HepG2 (cell line): Measurements from ENCODE around the gene POLR3E. TPM values are rescaled to one million over a fixed set of nuclear protein-coding genes. Genes with fewer than 3 reads are reported as not detected.

ENCODE experiments used
- ATAC-seq: fragments of 200-7000 bp; cut with Tn5 transposase; 3 replicates; pipeline ENCODE4 v1.9.1; 2020; ENCODE audit warnings: mild to moderate bottlenecking, moderate library complexity
- BruUV-seq: library from RNA; stranded (reverse); fragments of 400-500 nt; replicated peaks from 2 replicates; lab custom pipeline; 2021; lab: Mats Ljungman, UMichigan
- CTCF ChIA-PET: fragments of 300-600 bp; formaldehyde crosslinking; extraction: SDS; loops from one replicate; lab custom pipeline; 2021; ENCODE audit warnings: low total read pairs, inconsistent platforms, low intra/inter-chr PET ratio; lab: Yijun Ruan, JAX
- POLR2A ChIA-PET: fragments of 350-600 bp; sonication (Branson Sonifier 250); formaldehyde crosslinking; loops from one replicate; lab custom pipeline; 2020; ENCODE audit warnings: antibody characterized with exemption, inconsistent platforms; lab: Yijun Ruan, JAX
- DNase-seq: peaks from one replicate; pipeline ENCODE4 v3.0.0-alpha.2; 2015; ENCODE audit warnings: low spot score
- FAIRE-seq: peaks from 3 replicates; lab custom pipeline; 2011; peaks lifted over from hg19 to GRCh38; lab: Jason Lieb, UNC
- H2AFZ ChIP-seq: one replicate; pipeline ENCODE4 v1.6.1; 2011; ENCODE audit warnings: low read length, inconsistent platforms
- H3K27ac ChIP-seq: fragments of 300-600 bp; 3 replicates; pipeline ENCODE4 v1.8.0; 2011; ENCODE audit warnings: mixed run types, mild to moderate bottlenecking, mixed read lengths, low read length, inconsistent platforms; ENCODE audit not compliant: insufficient read depth; ENCODE audit errors: extremely low read length
- H3K27me3 ChIP-seq, 2 experiments: fragments of 200-600 bp in 1 of 2; 2 replicates in 1 of 2; 3 replicates in 1 of 2; pipeline versions ENCODE4 v1.6.0 to v1.8.0; 2011; ENCODE audit warnings: low read length in 2 of 2, mild to moderate bottlenecking in 2 of 2, moderate library complexity in 2 of 2, inconsistent platforms in 1 of 2; ENCODE audit not compliant: insufficient read depth in 2 of 2, control insufficient read depth in 1 of 2
- H3K36me3 ChIP-seq, 2 experiments: fragments of 200-600 bp in 1 of 2; replicated peaks in 1 of 2; 2 replicates in 1 of 2; 3 replicates in 1 of 2; pipeline versions ENCODE4 v1.5.1 to v1.8.0; 2011; ENCODE audit warnings: low read length in 2 of 2, inconsistent platforms in 1 of 2; ENCODE audit not compliant: insufficient read depth in 2 of 2, control insufficient read depth in 1 of 2
- H3K4me1 ChIP-seq: 2 replicates; pipeline ENCODE4 v1.5.1; 2012; ENCODE audit warnings: low read length, inconsistent platforms; ENCODE audit not compliant: insufficient read depth
- H3K4me2 ChIP-seq: 2 replicates; pipeline ENCODE4 v1.6.0; 2011; ENCODE audit warnings: low read depth, low read length, inconsistent platforms
- H3K4me3 ChIP-seq, 3 experiments: fragments of 200-600 bp in 1 of 3; sonication (generic), shearing (Covaris generic) in 1 of 3; replicated peaks in 1 of 3; 2 replicates each; pipeline ENCODE4 v1.5.1; 2011 to 2016; ENCODE audit warnings: low read length in 3 of 3, inconsistent platforms in 2 of 3, low read depth in 2 of 3, mild to moderate bottlenecking in 2 of 3, control low read depth in 1 of 3, mixed read lengths in 1 of 3; ENCODE audit not compliant: insufficient read depth in 1 of 3
- H3K79me2 ChIP-seq: one replicate; pipeline ENCODE4 v1.6.1; 2011; ENCODE audit warnings: low read length, inconsistent platforms; ENCODE audit not compliant: insufficient read depth
- H3K9ac ChIP-seq: 2 replicates; pipeline ENCODE4 v1.6.0; 2011; ENCODE audit warnings: mild to moderate bottlenecking, low read depth, low read length, inconsistent platforms; ENCODE audit not compliant: insufficient read depth
- H3K9me3 ChIP-seq: 2 replicates; pipeline ENCODE4 v1.5.1; 2012; ENCODE audit warnings: mild to moderate bottlenecking, low read length
- H4K20me1 ChIP-seq: 2 replicates; pipeline ENCODE4 v1.6.0; 2011; ENCODE audit warnings: inconsistent platforms, mild to moderate bottlenecking, low read length, moderate library complexity; ENCODE audit not compliant: insufficient read depth
- AKNA ChIP-seq: sonication (generic); formaldehyde crosslinking; IDR thresholded peaks from 2 replicates; pipeline ENCODE4 v1.4.0; 2020; ENCODE audit warnings: missing genetic modification reagents, borderline replicate concordance
- BCL3 ChIP-seq: sonication (generic); formaldehyde crosslinking; IDR thresholded peaks from 2 replicates; pipeline ENCODE4 v1.5.1; 2020; ENCODE audit warnings: mild to moderate bottlenecking, missing genetic modification reagents, moderate library complexity
- CREB1 ChIP-seq, 2 experiments: fragments of 450-650 bp in 1 of 2; IDR thresholded peaks; 2 replicates each; pipeline ENCODE4 v1.6.1; 2016 to 2017; ENCODE audit warnings: control low read depth in 1 of 2, mild to moderate bottlenecking in 1 of 2, missing compliant biosample characterization in 1 of 2, missing genetic modification characterization in 1 of 2
- ETV5 ChIP-seq: IDR thresholded peaks from 2 replicates; pipeline ENCODE4 v1.6.1; 2018; ENCODE audit warnings: missing biosample characterization, missing genetic modification reagents, inconsistent platforms, borderline replicate concordance
- HNRNPH1 ChIP-seq: fragments of 200-400 bp; formaldehyde crosslinking; optimal IDR thresholded peaks from 2 replicates; pipeline ENCODE3; 2017; ENCODE audit warnings: mild to moderate bottlenecking, low read depth, low read length
- HNRNPK ChIP-seq: fragments of 200-400 bp; formaldehyde crosslinking; IDR thresholded peaks from 2 replicates; pipeline ENCODE4 v1.6.1; 2018; ENCODE audit warnings: low read length, low read depth, moderate library complexity, mild to moderate bottlenecking; ENCODE audit not compliant: poor library complexity, severe bottlenecking
- MTF2 ChIP-seq: sonication (generic); formaldehyde crosslinking; IDR thresholded peaks from 2 replicates; pipeline ENCODE4 v1.5.0; 2020; ENCODE audit warnings: missing genetic modification reagents, borderline replicate concordance
- NR3C1 ChIP-seq: sonication (generic); formaldehyde crosslinking; IDR thresholded peaks from 2 replicates; pipeline ENCODE4 v1.4.0; 2020; ENCODE audit warnings: missing genetic modification reagents
- SOX6 ChIP-seq, 2 experiments: fragments of 450-650 bp in 1 of 2; sonication (generic) in 1 of 2; formaldehyde crosslinking in 1 of 2; IDR thresholded peaks; 2 replicates each; pipeline versions ENCODE4 v1.4.0 to v1.6.1; 2017 to 2020; ENCODE audit warnings: antibody characterized with exemption in 1 of 2, mild to moderate bottlenecking in 1 of 2, missing genetic modification reagents in 1 of 2
- SRF ChIP-seq: IDR thresholded peaks from 2 replicates; pipeline ENCODE4 v1.6.1; 2011; ENCODE audit warnings: mild to moderate bottlenecking, low read depth, low read length, moderate library complexity
- ZBTB38 ChIP-seq: sonication (generic); formaldehyde crosslinking; IDR thresholded peaks from 2 replicates; pipeline ENCODE4 v1.5.1; 2020; ENCODE audit warnings: mild to moderate bottlenecking, missing genetic modification reagents
- ZNF382 ChIP-seq: sonication (generic); formaldehyde crosslinking; IDR thresholded peaks from 2 replicates; pipeline ENCODE4 v1.5.0; 2020; ENCODE audit warnings: missing genetic modification reagents, mild to moderate bottlenecking, borderline replicate concordance
- ZNF605 ChIP-seq: sonication (generic); formaldehyde crosslinking; IDR thresholded peaks from 2 replicates; pipeline ENCODE4 v1.8.0; 2022; ENCODE audit warnings: mild to moderate bottlenecking, missing genetic modification reagents
- WGBS: methylation state at CpG from one replicate; pipeline ENCODE4 v1.1.6; 2017; ENCODE audit warnings: low lambda C conversion rate; 5-methylcytosine and 5-hydroxymethylcytosine counted together
- in situ Hi-C: cut with HindIII; loops from 2 replicates; pipeline ENCODE4 v1.10.0; 2017; ENCODE audit warnings: low pct_unique_long_range_greater_than_20kb; ENCODE audit not compliant: extremely low pct_ligation_motif_present
- intact Hi-C: fragments of 100-400 bp; cut with micrococcal nuclease; formaldehyde crosslinking; loops from one replicate; pipeline ENCODE4 v1.10.0; 2022; ENCODE audit not compliant: unreplicated experiment
- polyA plus RNA-seq, 8 experiments: library from polyadenylated mRNA; depleted of rRNA in 3 of 8; stranded (reverse) in 7 of 8; unstranded in 1 of 8; fragments of >200 nt; fragmentation: Illumina TruSeq in 4 of 8; extraction: Trizol in 4 of 8; gene quantifications; 2 replicates each; pipeline versions ENCODE4 v1.2.1 to v1.2.3, GENCODE V29; 2011 to 2016; ENCODE audit warnings: low read depth in 4 of 8, missing spikeins in 1 of 8, mixed read lengths in 1 of 8; ENCODE audit not compliant: insufficient read depth in 1 of 8
- total RNA-seq, 5 experiments: library from RNA; depleted of rRNA; stranded (reverse); fragments of >200 nt; fragmentation: Illumina TruSeq; extraction: Trizol; gene quantifications; 2 replicates each; pipeline ENCODE4 v1.2.3, GENCODE V29; 2016; ENCODE audit warnings: low read depth in 1 of 5

The POLR3E gene
- total and polyA plus RNA-seq, 2 of the 13 experiments (the other 11 are each of a cell fraction or from before 2014, with no cell fraction given): 135 to 262 TPM

GRCh38 chr16:22369221-22369811 lies 72.1 kb downstream of the POLR3E start:
- DNase-seq: peak; percentile 78
- POLR2A ChIA-PET: interaction anchor here (0.5 to 2.4 kb wide), 6 partner anchors 12 to 1469 kb away, joined by 3 to 22 read pairs (median 5); partner anchors contain the start of genes DCUN1D3 and LYRM1
- FAIRE-seq: no peak
- Histone ChIP-seq H3K4me3 (peak overlapping the region in 2 of 3 experiments; percentile 3 to 30; a peak in 3 of 6 replicates), H4K20me1 (peaks cover 49% of the 10 kb centered on the region), H3K9ac (peak overlapping the region; percentile 96; the same call in 1 of the 2 replicates), H3K27ac (peak overlapping the region; percentile 85), H3K4me2 (peak overlapping the region; percentile 97), H3K27me3 (no peaks in the 10 kb centered on the region; a peak in 1 of 5 replicates), H3K9me3 (no peaks in the 10 kb centered on the region), H3K79me2 (peaks cover 98% of the 10 kb centered on the region), H3K4me1 (peaks cover 72% of the 10 kb centered on the region), H2AFZ (no peak overlapping the region), H3K36me3 (peaks cover 8 to 36% of the 10 kb centered on the region in 2 experiments)
- BruUV-seq: no TSS peak
- CTCF ChIA-PET: no interaction called here
- in situ Hi-C loops (no loop called here), intact Hi-C loops (no loop called here)
- no peak for ATAC-seq
- WGBS: 48% methylated on average over 3 of the region's 3 CpGs
- TF ChIP-seq ETV5 (CRISPR knock-in tag): peak; percentile 90; the same call in 1 of the 2 replicates
- peak; percentile 90 for TF ChIP-seq SRF
- no peak for TF ChIP-seq HNRNPH1
- TF ChIP-seq AKNA (CRISPR knock-in tag): no peak
- no peak for TF ChIP-seq NR3C1 (CRISPR knock-in tag)
- TF ChIP-seq ZNF605 (CRISPR knock-in tag): no peak
- TF ChIP-seq CREB1 (IDR thresholded peaks at IDR 0.05): peak; percentile 37; the same call in 1 of the 2 replicates
- peak; percentile 93 for TF ChIP-seq CREB1 (CRISPR knock-in tag; IDR thresholded peaks at IDR 0.05)
- no peak for TF ChIP-seq MTF2 (CRISPR knock-in tag)
- TF ChIP-seq ZNF382 (CRISPR knock-in tag): no peak
- no peak for TF ChIP-seq HNRNPK
- TF ChIP-seq SOX6 (IDR thresholded peaks at IDR 0.05): no peak
- peak; percentile 43; the same call in 1 of the 2 replicates for TF ChIP-seq SOX6 (CRISPR knock-in tag; IDR thresholded peaks at IDR 0.05)
- TF ChIP-seq ZBTB38 (CRISPR knock-in tag): no peak
- no peak for TF ChIP-seq BCL3 (CRISPR knock-in tag)
